Activated CD4-positive, alpha-beta memory T cell treated with anti-CD3 and anti-CD28 coated beads, Interleukin-2, amount 10 ng/mL, durations not matched to agents 7 days and 5 days (primary cell): ENCODE measurements around the gene KRTAP4-7. TPM values are rescaled to one million over a fixed set of nuclear protein-coding genes. Genes with fewer than 3 reads are reported as not detected.
"Not testable (repeated sequence)": the region's sequence is repeated elsewhere in the genome, so short reads cannot be mapped to it uniquely, and the experiment has no call there.

Experiments used
- CTCF ChIA-PET: fragments of 350-600 bp; sonication (Branson Sonifier 250); formaldehyde crosslinking; loops from one replicate; lab custom pipeline; 2021; ENCODE audit warnings: antibody characterized with exemption, inconsistent platforms; lab: Charles Lee
- POLR2A ChIA-PET: fragments of 350-600 bp; sonication (Branson Sonifier 250); formaldehyde crosslinking; loops from one replicate; lab custom pipeline; 2021; ENCODE audit warnings: antibody characterized with exemption; lab: Charles Lee
- DNase-seq: peaks from one replicate; pipeline ENCODE4 v3.0.0-alpha.2; 2020
- H3K27ac Mint-ChIP-seq: one replicate; pipeline ENCODE4 v1.8.0; 2021; ENCODE audit warnings: mild to moderate bottlenecking, mixed read lengths
- H3K27me3 Mint-ChIP-seq: one replicate; pipeline ENCODE4 v1.8.0; 2021; ENCODE audit warnings: mixed read lengths
- H3K36me3 Mint-ChIP-seq: one replicate; pipeline ENCODE4 v1.8.0; 2021; ENCODE audit warnings: low read depth, mixed read lengths
- H3K4me1 Mint-ChIP-seq: one replicate; pipeline ENCODE4 v1.8.0; 2021; ENCODE audit warnings: mixed read lengths
- H3K4me3 Mint-ChIP-seq: one replicate; pipeline ENCODE4 v1.8.0; 2021; ENCODE audit warnings: mild to moderate bottlenecking, mixed read lengths
- H3K9me3 Mint-ChIP-seq: one replicate; pipeline ENCODE4 v1.8.0; 2021; ENCODE audit warnings: mixed read lengths
- total RNA-seq, 2 experiments: library from RNA; stranded (reverse); gene quantifications; one replicate each; pipeline ENCODE4 v1.2.3, GENCODE V29; 2021

The KRTAP4-7 gene
- total RNA-seq, 2 experiments from 2014 or later: not detected

- H3K4me3 Mint-ChIP-seq: no peak overlapping the region
- no peak for DNase-seq
- ChIA-PET CTCF (no interaction called here), POLR2A (no interaction called here)
- H3K27ac Mint-ChIP-seq: no peak overlapping the region
- no peaks in the 10 kb centered on the region for H3K36me3 Mint-ChIP-seq
- H3K9me3 Mint-ChIP-seq: peaks cover 4% of the 10 kb centered on the region
- H3K27me3 Mint-ChIP-seq: peaks cover 18% of the 10 kb centered on the region
- H3K4me1 Mint-ChIP-seq: no peaks in the 10 kb centered on the region
Observed at GRCh38 chr17:41107941-41108450, 24.0 kb downstream of the KRTAP4-7 start.

DNA sequence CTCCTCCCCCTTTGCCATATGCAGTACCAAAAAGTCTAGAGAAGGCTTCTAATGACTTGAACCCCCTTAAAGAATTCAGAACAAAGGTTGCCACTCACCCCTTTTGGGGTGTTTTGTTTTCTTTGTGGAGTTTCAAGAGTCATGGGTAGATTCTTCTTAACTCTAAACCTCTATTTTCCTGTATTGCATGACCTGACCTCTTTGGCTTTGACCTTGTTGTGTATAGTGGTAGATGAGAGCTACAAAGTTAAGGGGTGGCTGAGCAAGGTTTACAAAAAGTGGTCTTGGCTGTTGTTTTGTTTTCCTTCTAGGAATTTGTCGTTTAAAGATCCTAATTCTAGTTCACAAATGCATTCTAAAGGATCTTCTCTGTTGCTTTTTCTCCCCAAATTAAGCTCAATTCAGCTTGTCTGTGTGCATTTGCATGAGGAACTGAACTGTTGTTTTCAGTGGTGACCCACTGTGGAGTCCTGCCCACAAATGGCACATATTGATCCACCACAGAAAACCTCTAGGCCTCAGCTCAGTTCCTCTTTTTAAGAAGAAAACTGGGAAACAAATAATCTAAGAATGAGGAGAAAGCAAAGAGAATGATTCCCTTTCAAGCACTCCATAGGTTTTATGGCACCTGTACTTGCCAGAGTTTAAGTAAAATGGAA lies 24.9 kb downstream of the KRTAP4-7 start:
- H3K27me3 Mint-ChIP-seq: peaks cover 18% of the 10 kb centered on the region
- H3K36me3 Mint-ChIP-seq, H3K27ac Mint-ChIP-seq, POLR2A ChIA-PET, CTCF ChIA-PET, H3K4me1 Mint-ChIP-seq, DNase-seq, H3K9me3 Mint-ChIP-seq, H3K4me3 Mint-ChIP-seq: not testable (repeated sequence)

DNA sequence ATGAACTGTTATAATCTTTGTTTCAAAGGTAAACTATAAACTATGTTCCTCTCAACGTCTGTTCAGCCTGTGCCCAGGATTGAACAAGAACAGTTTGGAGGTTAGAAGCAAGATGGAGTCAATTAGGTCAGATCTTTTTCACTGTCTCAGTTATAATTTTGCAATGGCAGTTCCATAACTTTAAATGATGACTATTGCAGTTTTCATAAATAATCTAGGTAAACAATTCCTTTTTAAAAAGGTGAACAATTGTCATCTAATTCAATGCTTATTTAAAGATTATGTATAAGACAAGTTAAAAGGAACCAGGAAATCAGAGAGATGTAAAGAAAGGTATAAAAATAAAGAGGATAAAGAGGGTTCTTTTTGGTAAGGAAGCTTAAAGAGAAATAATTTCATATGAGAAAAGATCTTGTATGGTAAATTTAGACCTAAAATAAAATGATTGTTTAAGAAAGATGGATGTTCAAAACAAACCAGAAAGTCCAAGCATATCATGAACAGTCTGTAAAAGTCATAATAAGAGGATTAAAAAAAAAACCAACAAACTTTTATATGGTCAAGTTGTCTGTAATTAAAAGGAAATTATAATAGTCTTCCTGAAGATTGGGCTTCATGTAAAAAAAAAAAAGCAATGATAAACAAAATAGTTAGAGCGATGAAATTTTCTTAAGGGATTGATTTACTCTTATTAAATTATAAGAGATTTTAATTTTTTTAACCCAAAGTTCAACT lies 27.4 kb downstream of the KRTAP4-7 start:
- Mint-ChIP-seq H3K4me3 (no peak overlapping the region), H3K27ac (no peak overlapping the region), H3K27me3 (peaks cover 18% of the 10 kb centered on the region), H3K4me1 (no peaks in the 10 kb centered on the region), H3K36me3 (no peaks in the 10 kb centered on the region), H3K9me3 (peaks cover 4% of the 10 kb centered on the region)
- DNase-seq: no peak
- ChIA-PET CTCF (interaction anchor here (0.7 kb wide), 1 partner anchor 212 kb away, joined by 3 read pairs; no protein-coding TSS in a partner anchor), POLR2A (no interaction called here)

- CTCF ChIA-PET: no interaction called here
- POLR2A ChIA-PET: no interaction called here
- H3K4me3 Mint-ChIP-seq: no peak overlapping the region
- H3K4me1 Mint-ChIP-seq: peaks cover 4% of the 10 kb centered on the region
- no peak for DNase-seq
- no peaks in the 10 kb centered on the region for H3K36me3 Mint-ChIP-seq
- no peak overlapping the region for H3K27ac Mint-ChIP-seq
- peaks cover 10% of the 10 kb centered on the region for H3K27me3 Mint-ChIP-seq
- peaks cover 2% of the 10 kb centered on the region for H3K9me3 Mint-ChIP-seq
Observed at GRCh38 chr17:41116297-41116696, 32.3 kb downstream of the KRTAP4-7 start.

DNA sequence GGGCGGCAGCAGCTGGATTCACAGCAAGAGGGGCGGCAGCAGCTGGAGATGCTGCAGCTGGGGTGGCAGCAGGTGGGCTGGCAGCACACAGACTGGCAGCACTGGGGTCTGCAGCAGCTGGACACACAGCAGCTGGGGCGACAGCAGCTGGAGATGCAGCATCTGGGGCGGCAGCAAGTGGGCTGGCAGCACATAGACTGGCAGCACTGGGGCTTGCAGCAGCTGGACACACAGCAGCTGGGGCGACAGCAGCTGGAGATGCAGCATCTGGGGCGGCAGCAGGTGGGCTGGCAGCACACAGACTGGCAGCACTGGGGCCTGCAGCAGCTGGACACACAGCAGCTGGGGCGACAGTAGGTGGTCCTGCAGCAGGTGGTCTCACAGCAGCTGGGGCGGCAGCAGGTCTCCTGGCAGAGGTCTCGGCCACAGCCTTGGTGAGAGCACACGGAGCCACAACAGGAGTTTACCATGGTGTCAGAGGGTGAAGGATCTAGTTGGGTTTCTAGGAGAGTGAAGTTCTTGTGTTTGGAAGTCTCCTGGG lies 34.0 kb downstream of the KRTAP4-7 start, which contains the start of gene KRTAP4-11:
TSS of gene KRTAP4-11 (minus strand) at position 528 of the 541 bp plus-strand sequence. CDS start at position 470, 58 bp downstream.
- CTCF ChIA-PET, H3K9me3 Mint-ChIP-seq, H3K4me1 Mint-ChIP-seq, H3K4me3 Mint-ChIP-seq, H3K27me3 Mint-ChIP-seq, H3K27ac Mint-ChIP-seq, DNase-seq, H3K36me3 Mint-ChIP-seq, POLR2A ChIA-PET: not testable (repeated sequence)

DNA sequence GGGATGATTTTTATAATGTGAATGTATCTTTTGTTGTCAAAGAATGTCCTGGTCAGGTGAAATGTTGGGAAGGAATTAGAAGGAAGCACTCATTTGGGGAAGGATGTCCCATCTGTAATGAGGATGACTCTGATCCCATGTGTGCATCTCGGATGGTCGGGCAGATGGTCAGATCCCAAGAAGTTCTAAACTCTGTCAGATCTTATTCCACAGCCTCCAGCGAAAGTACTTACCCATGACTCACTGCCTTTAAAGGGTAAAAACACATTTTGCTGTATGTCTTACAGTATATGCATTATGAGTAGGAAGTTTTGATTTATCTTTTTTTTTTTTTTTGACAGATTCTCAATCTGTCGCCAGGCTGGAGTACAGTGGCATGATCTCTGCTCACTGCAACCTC lies 34.8 kb downstream of the KRTAP4-7 start:
- no peak for DNase-seq
- peaks cover 1% of the 10 kb centered on the region for H3K9me3 Mint-ChIP-seq
- peaks cover 7% of the 10 kb centered on the region for H3K4me1 Mint-ChIP-seq
- no peaks in the 10 kb centered on the region for H3K36me3 Mint-ChIP-seq
- H3K27ac Mint-ChIP-seq: no peak overlapping the region
- POLR2A ChIA-PET: no interaction called here
- H3K27me3 Mint-ChIP-seq: peaks cover 14% of the 10 kb centered on the region
- CTCF ChIA-PET: no interaction called here
- H3K4me3 Mint-ChIP-seq: no peak overlapping the region

DNA sequence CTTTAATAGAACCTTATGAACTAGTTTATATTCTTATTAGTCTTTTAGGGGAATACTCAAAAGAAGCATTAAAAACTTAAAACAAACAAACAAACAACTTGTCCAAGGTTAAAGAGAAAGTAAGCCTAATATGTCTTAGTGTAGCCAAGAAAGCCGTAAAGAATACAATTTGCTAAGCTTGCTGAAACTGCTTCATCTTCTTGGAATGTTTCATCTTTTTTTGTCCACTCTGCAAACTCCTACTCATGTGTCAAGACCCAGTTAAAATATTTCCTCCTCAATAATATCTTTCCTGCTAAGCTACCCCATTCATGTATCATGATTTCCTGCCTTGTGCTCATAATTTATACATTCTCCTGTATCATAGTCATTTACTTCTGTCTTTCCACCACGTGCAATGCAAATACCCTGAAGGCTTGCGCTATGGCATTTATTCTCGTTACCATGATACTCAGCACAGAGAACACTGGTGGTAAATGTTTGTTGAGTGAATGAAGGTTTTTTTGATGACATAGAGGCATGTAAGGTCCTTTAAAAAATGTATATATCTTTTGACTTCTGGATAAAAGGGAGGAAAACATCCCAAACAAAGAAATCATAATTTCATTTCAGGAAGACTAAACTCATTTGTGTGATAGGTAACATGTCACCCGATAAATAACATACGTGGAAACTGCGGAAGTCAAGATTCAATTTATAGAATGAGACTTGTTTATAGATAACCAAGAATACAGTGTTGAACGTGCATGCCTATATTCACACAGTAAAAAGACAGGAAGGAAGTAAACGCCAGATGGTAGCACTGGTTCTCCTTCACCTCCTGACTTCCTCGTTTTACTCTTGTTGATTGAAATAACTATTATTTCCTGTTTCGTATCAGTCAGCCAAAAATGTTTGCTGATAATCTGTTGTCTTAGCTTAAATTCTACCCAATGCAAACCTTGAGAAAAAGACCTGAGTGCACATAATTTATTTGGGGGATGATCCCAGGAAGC lies 36.0 kb downstream of the KRTAP4-7 start:
- H3K4me3 Mint-ChIP-seq, POLR2A ChIA-PET, H3K36me3 Mint-ChIP-seq, H3K4me1 Mint-ChIP-seq, H3K9me3 Mint-ChIP-seq, H3K27ac Mint-ChIP-seq, DNase-seq, CTCF ChIA-PET: not testable (repeated sequence)
- H3K27me3 Mint-ChIP-seq: peaks cover 14% of the 10 kb centered on the region

DNA sequence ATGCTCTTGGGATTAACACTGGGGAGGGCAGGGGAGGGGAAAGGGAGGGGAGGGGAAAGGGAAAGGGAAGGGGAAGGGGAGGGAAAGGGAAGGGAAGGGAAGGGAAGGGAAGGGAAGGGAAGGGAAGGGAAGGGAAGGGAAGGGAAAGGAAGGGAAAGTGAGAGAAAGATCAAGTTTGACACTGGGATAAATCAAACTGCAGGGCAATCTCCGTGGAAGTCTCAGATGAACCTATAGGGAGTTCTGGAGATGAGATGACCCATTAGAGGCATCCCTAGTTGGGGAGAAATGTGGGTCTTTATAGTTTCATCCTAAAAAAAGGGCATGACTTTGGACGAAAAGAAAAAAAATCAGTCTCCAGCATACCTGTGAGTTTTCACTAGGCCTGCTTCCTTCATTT lies 37.8 kb downstream of the KRTAP4-7 start:
- H3K4me1 Mint-ChIP-seq: peaks cover 12% of the 10 kb centered on the region
- H3K9me3 Mint-ChIP-seq: peaks cover 1% of the 10 kb centered on the region
- H3K36me3 Mint-ChIP-seq: no peaks in the 10 kb centered on the region
- H3K27me3 Mint-ChIP-seq: peaks cover 9% of the 10 kb centered on the region
- DNase-seq: no peak
- H3K4me3 Mint-ChIP-seq: no peak overlapping the region
- no peak overlapping the region for H3K27ac Mint-ChIP-seq
- ChIA-PET CTCF (no interaction called here), POLR2A (no interaction called here)

GRCh38 chr17:41123292-41123990 lies 39.5 kb downstream of the KRTAP4-7 start:
- H3K36me3 Mint-ChIP-seq, CTCF ChIA-PET, H3K27me3 Mint-ChIP-seq, H3K9me3 Mint-ChIP-seq, H3K27ac Mint-ChIP-seq, POLR2A ChIA-PET, DNase-seq, H3K4me3 Mint-ChIP-seq: not testable (repeated sequence)
- H3K4me1 Mint-ChIP-seq: peaks cover 12% of the 10 kb centered on the region

DNA sequence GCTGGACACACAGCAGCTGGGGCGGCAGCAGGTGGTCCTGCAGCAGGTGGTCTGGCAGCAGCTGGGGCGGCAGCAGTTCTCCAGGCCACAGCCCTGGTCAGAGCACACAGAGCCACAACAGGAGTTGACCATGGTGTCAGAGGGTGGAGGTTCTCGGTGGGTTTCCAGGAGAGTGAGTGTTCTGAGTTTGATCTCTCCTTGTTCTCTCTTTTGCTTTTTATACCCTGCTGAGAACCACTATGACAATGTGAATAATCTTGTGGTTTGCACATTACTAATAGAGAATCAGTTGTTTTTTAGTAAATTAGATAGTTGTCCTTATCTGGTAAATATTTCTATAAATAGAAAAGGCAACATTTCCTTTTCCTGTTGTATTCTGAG lies 40.0 kb downstream of the KRTAP4-7 start, which contains the start of gene KRTAP4-12:
TSS of gene KRTAP4-12 (minus strand) at position 192 of the 381 bp plus-strand sequence. CDS start at position 132, 60 bp downstream.
- H3K9me3 Mint-ChIP-seq, DNase-seq, CTCF ChIA-PET, H3K4me3 Mint-ChIP-seq, H3K27ac Mint-ChIP-seq, POLR2A ChIA-PET, H3K27me3 Mint-ChIP-seq, H3K36me3 Mint-ChIP-seq: not testable (repeated sequence)
- peaks cover 12% of the 10 kb centered on the region for H3K4me1 Mint-ChIP-seq

DNA sequence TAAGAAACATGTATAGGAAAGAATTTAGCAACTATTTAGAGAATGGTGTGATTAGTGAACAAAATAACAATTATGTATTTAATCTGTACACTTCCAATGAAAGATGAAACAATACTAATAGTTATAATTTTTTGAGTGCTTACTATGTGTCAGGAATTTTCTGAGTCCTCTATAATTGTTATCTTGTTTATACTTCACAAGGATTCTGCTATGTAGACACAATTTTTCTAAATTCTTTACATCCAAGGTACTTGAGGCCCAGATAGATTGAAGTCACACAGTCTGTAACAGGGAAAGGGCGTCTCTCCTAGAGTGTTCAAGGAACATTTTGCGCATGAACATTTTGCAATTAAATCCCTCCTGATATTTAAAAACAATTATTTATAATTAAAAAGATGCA lies 41.1 kb downstream of the KRTAP4-7 start:
- H3K4me1 Mint-ChIP-seq: peaks cover 12% of the 10 kb centered on the region
- peaks cover 1% of the 10 kb centered on the region for H3K9me3 Mint-ChIP-seq
- H3K27me3 Mint-ChIP-seq: peaks cover 4% of the 10 kb centered on the region
- H3K36me3 Mint-ChIP-seq: no peaks in the 10 kb centered on the region
- no peak overlapping the region for H3K27ac Mint-ChIP-seq
- POLR2A ChIA-PET: no interaction called here
- no peak for DNase-seq
- CTCF ChIA-PET: no interaction called here
- no peak overlapping the region for H3K4me3 Mint-ChIP-seq

GRCh38 chr17:41126412-41126811 lies 42.5 kb downstream of the KRTAP4-7 start:
- peaks cover 4% of the 10 kb centered on the region for H3K27me3 Mint-ChIP-seq
- no peaks in the 10 kb centered on the region for H3K9me3 Mint-ChIP-seq
- ChIA-PET CTCF (no interaction called here), POLR2A (no interaction called here)
- H3K36me3 Mint-ChIP-seq: no peaks in the 10 kb centered on the region
- peaks cover 8% of the 10 kb centered on the region for H3K4me1 Mint-ChIP-seq
- H3K4me3 Mint-ChIP-seq: no peak overlapping the region
- H3K27ac Mint-ChIP-seq: no peak overlapping the region
- DNase-seq: no peak
